GM18508 (cell line): ENCODE measurements around the gene HOXB2.

Experiments used
- ATAC-seq: cut with Tn5 transposase; IDR thresholded peaks from one replicate; pipeline ENCODE4 v1.9.1; 2021; ENCODE audit warnings: moderate number of reproducible peaks; ENCODE audit not compliant: insufficient read depth, unreplicated experiment

The HOXB2 gene

DNA sequence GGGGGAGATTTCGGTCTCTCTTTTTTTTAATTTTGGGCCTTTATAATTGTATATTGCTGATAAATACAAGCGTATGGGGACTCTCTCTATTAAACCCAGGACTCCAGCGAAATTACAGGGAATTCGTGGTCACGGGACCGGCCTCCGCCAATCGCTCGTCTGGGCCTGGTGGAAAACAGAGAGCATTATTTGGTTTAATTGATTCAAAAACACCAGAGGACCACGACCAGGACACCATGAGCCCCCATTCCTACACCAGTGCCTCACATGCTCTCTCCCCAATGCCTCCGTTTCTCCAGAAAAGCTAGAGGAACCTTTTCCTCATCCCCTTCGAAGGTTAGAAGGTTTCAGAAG, at the start of gene HOXB2:
Gene HOXB2, minus strand, starts transcription at position 88 of the 354 bp plus-strand sequence. CDS start 198 bp downstream, outside the sequence.
- ATAC-seq: no peak

- no peak for ATAC-seq
Measured at GRCh38 chr17:48593840-48594537, 49.1 kb upstream of the HOXB2 start.

DNA sequence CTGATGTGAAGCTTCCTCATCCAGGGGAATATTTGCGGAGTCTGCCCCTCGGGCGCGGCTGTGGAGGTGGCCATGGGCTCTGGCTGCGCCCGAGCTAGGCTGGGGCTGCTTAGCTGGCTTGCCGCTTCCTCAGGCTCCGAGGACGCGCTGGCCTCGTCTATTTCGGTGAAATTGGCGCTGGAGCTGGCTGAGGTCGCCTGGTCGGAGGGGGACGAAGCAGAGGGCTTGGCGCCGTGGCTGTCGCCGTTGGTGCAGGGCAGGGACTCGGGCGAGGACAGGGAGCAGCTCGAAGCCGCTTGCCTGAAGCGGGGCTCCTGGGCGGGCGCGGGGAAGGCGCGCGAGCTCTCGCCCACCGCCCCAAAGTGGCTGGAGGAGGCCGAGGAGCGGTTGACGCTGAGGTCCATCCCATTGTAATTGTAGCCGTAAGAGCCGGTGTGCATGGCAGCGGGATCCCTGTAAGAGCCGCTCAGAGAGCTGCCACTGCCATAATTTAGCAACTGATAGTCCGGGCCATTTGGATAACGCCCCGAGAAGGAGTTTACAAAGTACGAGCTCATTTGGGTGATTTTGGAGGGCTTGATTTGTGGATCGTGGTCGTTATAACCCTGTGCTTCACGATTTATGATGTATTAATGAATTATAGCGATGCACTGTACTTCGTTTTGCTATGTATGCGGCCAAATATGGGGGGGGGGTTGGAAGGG, 48.4 kb upstream of the HOXB2 start, which contains the start of gene HOXB5:
Gene HOXB5, minus strand, starts transcription at position 654 of the 704 bp plus-strand sequence. Its CDS starts 97 bp downstream, at position 557.
- ATAC-seq: no peak

- no peak for ATAC-seq
Measured at GRCh38 chr17:48592577-48592976, 47.7 kb upstream of the HOXB2 start.

DNA sequence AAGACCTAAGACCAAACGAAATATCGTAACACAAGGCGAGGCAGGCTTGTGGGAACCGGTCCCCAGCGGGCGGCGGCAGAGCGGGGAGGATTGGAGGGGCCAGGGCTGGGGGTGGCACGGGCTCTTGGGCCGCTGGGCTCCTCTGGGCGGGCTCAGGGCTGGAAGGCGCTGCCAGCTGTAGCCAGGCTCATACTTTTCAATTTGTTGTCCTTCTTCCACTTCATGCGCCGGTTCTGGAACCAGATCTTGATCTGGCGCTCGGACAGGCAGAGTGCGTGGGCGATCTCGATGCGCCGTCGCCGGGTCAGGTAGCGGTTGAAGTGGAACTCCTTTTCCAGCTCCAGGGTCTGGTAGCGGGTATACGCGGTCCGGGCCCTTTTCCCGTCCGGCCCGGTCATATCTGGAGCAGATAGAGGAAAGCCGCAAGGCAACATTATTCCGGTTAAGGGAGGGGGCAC, 47.2 kb upstream of the HOXB2 start:
- ATAC-seq: no peak

DNA sequence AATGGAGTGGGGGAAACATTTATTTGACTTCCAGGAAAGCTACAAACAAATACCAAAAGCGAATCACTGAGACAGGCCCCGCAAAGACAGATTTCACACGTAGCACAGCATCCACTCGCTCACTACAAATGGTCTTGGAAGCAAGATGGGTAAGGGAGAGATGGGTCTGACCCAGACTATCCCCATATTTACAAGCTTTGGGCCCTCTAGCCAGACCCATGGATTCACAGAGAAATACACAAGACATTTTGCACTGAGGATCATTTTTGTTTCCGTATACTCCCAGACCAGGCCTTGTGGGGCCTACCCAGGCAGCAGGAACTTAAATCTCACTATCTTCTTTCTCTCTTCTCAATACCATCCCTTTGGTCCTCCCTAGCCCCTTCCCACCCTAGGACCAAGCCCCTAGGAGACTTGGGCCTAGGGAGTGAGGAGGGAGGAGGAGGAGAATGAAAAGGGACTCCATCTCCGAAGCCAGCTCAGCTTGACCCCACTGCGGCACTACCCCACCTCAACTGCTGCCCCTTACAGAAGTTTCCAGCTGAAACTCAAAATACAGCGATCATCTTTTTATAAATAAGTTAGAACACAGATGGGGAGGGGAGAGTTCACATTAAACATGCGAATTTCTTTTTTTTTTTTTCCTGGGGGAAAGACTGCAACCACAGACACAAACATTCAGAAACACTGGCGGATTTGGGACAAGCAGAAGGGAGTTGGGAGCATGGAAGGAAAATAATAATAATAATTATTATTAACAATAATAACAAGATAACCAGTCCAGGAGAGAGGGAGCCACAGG, 46.5 kb upstream of the HOXB2 start:
- ATAC-seq: no peak

DNA sequence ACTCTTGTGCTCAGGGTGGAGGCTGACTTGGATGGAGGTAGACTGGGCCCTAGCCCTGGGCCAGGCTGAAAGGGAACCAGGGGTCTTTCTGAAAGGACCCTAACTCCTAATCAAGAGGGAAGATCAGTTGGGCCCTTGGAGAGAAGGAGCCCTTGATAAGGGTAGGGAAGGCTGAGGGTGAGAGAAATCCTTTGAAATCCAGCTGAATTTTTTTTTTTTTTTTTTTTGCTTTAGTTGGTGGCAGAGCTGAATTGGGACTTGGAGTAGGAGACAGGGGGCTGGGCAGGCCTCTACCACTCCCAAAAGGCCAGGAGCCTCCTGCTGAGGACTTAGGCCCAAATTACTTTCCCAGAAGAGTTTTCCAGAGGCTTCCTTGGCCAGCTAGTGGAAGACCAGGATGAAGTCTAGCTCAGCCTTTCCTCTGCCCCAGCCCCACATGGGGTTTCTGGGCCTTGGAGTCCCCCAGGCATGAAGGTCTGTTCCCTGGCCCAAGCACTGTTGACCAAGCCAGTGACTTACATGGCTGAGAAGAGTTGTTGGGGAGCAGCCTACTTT, 45.8 kb upstream of the HOXB2 start:
- no peak for ATAC-seq

- ATAC-seq: no peak
Measured at GRCh38 chr17:48589831-48590606, 45.1 kb upstream of the HOXB2 start, which contains the start of gene HOXB3. Gene HOXB3, minus strand, starts transcription at chr17:48590241. Its CDS starts 37,767 bp downstream, at chr17:48552474.

DNA sequence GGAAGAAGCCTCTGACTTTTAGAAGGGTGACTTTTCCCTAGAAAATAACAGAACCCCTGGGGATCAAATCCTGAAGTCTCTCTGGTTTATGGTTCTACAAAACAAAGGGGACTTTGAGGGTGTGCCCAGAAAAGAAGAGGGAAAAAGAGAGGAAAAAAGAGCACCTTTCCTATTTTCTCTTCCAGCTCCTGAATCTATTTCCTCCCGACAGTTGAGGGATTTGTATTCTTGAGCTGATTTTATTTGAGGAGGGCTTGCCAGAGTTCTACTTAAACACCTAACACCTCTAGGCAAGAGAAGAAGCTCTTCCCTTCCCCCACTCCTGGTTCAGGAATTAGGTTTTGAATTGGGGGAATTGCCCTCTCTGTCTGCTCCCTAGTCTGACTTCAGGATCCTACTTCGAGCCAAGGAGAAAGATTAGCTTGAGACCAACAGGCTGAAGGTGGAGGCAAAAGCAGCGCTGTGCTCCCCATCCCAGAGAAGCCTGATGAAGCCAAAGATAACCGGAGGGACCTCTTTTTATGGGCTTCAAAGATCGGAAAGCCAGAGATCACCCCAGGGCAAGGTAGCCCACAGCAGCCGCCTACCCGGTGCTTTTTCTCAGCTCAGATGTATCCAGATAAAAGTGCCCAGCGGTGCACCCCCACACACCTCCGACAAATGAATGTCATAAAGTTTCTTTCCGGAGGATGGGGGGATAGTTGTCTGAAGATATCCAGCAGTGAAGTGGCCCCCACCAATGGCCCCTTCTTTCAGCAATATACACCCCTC, 44.3 kb upstream of the HOXB2 start:
- ATAC-seq: no peak

GRCh38 chr17:48588528-48588927, 43.6 kb upstream of the HOXB2 start:
- ATAC-seq: no peak

DNA sequence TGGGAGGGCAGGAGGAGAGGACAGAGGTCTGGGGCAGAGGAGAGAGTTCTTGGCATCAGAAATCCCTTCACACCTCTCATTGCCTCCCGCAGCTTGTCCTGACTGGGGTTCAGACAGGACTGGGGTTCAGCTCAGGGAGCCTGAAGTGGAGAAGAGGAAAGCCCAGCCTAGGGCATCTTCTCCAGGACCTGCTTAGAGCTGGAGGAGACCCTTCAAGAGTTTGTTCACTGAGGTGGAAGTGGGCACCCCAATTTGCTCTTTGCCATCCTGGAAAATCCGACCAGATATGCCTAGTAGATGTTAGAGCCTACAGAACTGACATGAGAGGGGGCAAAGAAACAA, 43.1 kb upstream of the HOXB2 start:
- ATAC-seq: no peak

- ATAC-seq: no peak
Measured at GRCh38 chr17:48587276-48588073, 42.6 kb upstream of the HOXB2 start.

GRCh38 chr17:48586355-48587258, 41.7 kb upstream of the HOXB2 start:
- ATAC-seq: no peak

DNA sequence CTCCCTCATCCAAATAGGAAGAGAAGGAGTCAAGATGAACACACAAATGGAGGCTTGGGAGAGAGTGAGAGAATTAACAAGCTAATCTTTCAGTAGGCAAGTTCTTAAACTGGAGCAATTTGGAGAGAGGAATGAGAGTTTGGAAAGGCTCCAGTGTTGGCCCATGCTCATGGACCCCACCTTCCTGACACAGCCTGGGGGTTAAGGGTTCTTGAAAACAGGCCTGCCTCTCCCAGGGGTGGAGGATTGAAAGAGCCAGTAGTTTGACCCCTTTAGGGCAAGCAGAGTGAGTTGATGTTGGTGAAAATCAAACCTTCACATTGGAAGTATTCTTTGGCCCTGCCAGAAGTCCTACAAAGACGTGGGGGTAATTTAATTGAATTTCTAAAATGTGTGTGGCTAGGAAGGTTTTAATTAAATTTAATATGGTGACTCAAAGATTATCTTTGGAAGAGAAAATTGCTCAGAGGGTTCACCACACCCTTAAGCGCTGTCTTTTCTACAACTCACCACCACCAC, 39.4 kb upstream of the HOXB2 start:
- ATAC-seq: no peak

DNA sequence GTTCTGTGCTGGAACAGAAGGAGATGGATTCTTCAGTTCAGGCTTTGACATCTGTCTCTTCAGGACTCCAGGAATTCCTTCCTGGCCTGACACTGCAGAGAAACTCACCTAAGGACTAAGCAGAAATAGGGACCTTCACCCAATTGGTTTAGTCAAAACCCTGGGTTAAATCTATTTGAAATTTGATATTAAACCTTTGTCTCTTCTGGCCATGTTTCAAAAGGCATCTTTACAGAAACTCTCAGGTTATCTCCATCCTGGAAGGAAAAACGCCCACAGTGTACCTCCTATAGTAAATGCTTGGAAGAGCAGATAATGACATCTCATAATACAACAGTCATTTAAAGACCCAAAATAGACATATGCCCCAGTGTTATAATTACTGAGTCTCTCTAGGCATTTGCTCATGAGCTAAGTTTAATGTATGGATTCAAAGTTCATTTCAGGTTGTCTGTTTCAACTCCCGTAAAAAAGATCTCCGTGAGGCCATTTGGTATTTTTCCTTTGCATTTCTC, 38.9 kb upstream of the HOXB2 start:
- no peak for ATAC-seq

DNA sequence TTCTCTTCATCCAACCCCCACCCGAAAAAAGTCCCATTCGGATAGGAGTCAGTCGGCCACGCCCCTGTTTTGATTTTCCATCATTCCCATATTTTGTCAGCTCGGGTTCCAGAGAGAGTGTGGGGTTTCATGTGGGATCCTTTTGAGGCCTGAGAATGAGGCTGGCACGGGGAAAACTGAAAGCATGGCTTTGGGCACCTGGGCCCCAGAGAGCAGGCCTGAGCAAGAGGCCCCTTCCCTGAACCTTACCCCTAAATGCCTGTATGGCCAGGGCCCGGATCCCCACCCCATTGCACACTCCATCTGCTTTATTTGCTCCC, 37.8 kb upstream of the HOXB2 start:
- ATAC-seq: no peak
